ENCODE data around the gene SPRTN. TPM values are rescaled to one million over a fixed set of nuclear protein-coding genes. Genes with fewer than 3 reads are reported as not detected.

The SPRTN gene
- total and polyA plus RNA-seq, 2 experiments from 2014 or later = 9.1 to 25.0 TPM

- no peak for TF ChIP-seq ZNF462 (CRISPR knock-in tag; IDR thresholded peaks at IDR 0.05)
Observed at GRCh38 chr1:231315887-231316286, 22.2 kb upstream of the SPRTN start (continued).

DNA sequence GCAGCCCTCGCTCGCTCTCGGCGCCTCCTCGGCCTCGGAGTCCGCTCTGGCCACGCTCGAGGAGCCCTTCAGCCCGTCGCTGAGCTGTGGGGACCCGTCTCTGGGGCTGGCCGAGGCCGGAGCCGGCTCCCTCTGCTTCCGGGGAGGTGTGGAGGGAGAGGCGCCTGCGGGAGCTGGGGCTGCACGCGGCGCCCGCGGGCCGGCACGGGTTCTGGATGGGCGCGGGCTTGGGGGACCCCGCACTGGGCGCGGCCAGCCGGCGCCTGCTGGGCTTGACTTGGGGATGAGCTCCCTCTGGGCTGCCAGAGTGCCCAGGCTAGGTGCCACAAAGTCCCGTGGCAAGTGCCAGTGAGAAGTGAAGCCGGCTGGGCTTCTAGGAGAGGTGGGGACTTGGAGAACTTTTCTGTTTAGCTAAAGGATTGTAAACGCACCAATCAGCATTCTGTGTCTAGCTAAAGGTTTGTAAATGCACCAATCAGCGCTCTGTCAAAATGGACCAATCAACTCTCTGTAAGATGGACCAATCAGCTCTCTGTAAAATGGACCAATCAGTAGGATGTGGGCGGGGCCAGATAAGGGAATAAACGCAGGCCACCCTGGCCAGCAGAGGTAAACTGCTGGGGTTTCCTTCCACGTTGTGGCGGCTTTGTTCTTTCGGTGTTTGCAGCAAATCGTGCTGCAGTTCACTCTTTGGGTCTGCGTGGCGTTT is 20.6 kb upstream of the SPRTN start:
- DNase-seq (ENCODE audit: low spot score) (peak; percentile 30), ATAC-seq (no peak)
- no peaks in the 10 kb centered on the region for H3K9me2 ChIP-seq (ENCODE audit: insufficient read depth)
- no peak overlapping the region for H3K4me3 ChIP-seq
- no peaks in the 10 kb centered on the region for H3K36me3 ChIP-seq (ENCODE audit: insufficient read depth)
- no peak overlapping the region for H3K27ac ChIP-seq (ENCODE audit: low read depth)
- no peaks in the 10 kb centered on the region for H3K4me1 ChIP-seq (ENCODE audit: insufficient read depth)
- H3K4me1 Mint-ChIP-seq = no peaks in the 10 kb centered on the region
- H4K20me1 ChIP-seq (replicated peaks; ENCODE audit: insufficient read depth) = no peaks in the 10 kb centered on the region
- no peak overlapping the region for H3K4me2 ChIP-seq
- no peaks in the 10 kb centered on the region for H3F3A ChIP-seq (replicated peaks; ENCODE audit: low read depth)
- no peaks in the 10 kb centered on the region for H3K9me3 Mint-ChIP-seq
- no peaks in the 10 kb centered on the region for H3K36me3 Mint-ChIP-seq (ENCODE audit: low read depth)
- H3K79me2 ChIP-seq (replicated peaks; ENCODE audit: insufficient read depth) = no peaks in the 10 kb centered on the region
- H3K27me3 Mint-ChIP-seq (ENCODE audit: insufficient read depth, low read depth, poor library complexity) = peaks cover 3% of the 10 kb centered on the region
- H2AFZ ChIP-seq = no peak overlapping the region
- no peak overlapping the region for H3K27ac Mint-ChIP-seq
- no peak overlapping the region for H3K4me3 Mint-ChIP-seq
- H3K27me3 ChIP-seq (ENCODE audit: insufficient read depth) = no peaks in the 10 kb centered on the region
- TF ChIP-seq POLR2AphosphoS5 (IDR thresholded peaks at IDR 0.05; ENCODE audit: low read depth) (no peak), JUNB (IDR thresholded peaks at IDR 0.05; ENCODE audit: unreplicated experiment) (no peak), NANOG (IDR thresholded peaks at IDR 0.05; ENCODE audit: borderline replicate concordance) (no peak), ZNF114 (CRISPR knock-in tag; IDR thresholded peaks at IDR 0.05) (no peak), CREB1 (CRISPR knock-in tag; IDR thresholded peaks at IDR 0.05; ENCODE audit: low read depth) (no peak), ZNF331 (CRISPR knock-in tag; IDR thresholded peaks at IDR 0.05; ENCODE audit: low read depth) (no peak), STAT1 (IDR thresholded peaks at IDR 0.05; ENCODE audit: unreplicated experiment) (no peak)
- TF ChIP-seq, protein P1, sequence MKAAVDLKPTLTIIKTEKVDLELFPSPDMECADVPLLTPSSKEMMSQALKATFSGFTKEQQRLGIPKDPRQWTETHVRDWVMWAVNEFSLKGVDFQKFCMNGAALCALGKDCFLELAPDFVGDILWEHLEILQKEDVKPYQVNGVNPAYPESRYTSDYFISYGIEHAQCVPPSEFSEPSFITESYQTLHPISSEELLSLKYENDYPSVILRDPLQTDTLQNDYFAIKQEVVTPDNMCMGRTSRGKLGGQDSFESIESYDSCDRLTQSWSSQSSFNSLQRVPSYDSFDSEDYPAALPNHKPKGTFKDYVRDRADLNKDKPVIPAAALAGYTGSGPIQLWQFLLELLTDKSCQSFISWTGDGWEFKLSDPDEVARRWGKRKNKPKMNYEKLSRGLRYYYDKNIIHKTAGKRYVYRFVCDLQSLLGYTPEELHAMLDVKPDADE (IDR thresholded peaks at IDR 0.05) = no peak
- TF ChIP-seq, protein P2, sequence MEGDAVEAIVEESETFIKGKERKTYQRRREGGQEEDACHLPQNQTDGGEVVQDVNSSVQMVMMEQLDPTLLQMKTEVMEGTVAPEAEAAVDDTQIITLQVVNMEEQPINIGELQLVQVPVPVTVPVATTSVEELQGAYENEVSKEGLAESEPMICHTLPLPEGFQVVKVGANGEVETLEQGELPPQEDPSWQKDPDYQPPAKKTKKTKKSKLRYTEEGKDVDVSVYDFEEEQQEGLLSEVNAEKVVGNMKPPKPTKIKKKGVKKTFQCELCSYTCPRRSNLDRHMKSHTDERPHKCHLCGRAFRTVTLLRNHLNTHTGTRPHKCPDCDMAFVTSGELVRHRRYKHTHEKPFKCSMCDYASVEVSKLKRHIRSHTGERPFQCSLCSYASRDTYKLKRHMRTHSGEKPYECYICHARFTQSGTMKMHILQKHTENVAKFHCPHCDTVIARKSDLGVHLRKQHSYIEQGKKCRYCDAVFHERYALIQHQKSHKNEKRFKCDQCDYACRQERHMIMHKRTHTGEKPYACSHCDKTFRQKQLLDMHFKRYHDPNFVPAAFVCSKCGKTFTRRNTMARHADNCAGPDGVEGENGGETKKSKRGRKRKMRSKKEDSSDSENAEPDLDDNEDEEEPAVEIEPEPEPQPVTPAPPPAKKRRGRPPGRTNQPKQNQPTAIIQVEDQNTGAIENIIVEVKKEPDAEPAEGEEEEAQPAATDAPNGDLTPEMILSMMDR (conservative IDR thresholded peaks at IDR 0.05; ENCODE audit: low read depth in 2 of 2) = no peak
